GM19372 (cell line): ENCODE data around the gene TRIM17.

ENCODE experiments used
- ATAC-seq: cut with Tn5 transposase; IDR thresholded peaks from one replicate; pipeline ENCODE4 v1.9.1; 2021; ENCODE audit warnings: mild to moderate bottlenecking, low read depth, moderate library complexity; ENCODE audit not compliant: unreplicated experiment

The TRIM17 gene

DNA sequence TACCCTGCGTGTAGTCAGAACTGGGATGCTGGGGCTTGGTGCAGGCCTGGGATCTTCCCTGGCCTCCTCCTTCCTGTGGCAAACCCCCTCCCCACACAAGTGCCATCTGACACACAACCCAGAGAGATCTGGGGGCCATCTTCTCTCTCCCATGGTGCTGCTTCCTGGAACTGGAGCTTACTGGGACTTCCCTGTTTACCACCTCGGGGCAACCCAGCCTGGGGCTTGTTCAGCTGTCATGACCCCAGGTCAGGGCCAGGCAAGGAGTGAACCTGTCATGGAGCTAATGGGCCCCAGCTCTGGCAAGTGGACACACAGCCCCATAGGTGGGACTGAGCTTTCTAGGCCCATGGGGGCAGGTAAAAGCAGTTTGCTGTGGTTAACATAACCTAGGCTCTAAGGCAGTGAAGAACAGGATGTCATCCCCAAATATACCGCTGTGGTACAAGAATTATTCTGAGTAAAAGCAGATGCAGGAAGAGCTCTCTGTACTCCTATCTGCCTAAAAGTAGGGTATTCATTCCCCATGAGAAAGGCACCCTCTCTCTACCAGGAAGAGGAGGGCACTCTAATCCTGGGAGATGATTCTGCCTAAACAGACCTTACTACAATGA is 12.4 kb downstream of the TRIM17 start:
- no peak for ATAC-seq

DNA sequence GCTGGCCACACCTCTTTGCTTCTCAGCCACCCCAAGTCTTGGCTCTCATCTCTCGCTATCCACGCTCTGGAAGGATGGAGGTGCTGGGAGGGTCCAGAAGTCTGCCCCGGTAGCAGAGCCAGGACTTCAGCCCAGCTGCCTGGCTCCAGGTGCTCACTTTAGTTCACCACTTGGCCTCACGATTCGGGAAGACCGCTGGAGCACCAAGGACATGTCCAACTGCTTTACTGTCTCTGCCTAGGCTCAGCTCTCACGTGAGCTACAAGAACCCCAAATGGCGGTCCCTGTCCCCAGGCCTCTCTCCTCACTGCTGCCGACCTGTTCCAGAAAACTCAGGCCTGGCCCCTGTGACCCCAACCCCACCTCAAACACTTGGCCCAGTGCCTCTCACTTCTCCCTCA is 13.4 kb downstream of the TRIM17 start:
- ATAC-seq = no peak

DNA sequence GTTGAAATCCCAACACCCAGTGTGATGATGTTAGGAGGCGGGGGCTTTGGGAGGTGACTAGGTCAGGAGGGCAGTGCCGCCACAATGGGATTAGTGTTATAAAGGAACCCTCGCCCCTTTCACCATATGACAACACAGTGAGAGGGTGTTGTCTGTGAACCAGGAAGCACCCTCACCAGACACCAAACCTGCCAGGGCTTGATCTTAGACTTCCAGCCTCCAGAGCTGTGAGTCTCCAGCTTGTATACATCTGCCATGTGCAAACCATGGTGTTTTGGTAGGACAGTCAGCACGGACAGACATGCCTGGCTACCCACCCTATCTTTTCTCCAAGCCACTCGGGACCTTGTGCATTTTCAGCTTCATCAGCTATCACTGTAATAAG is 14.0 kb downstream of the TRIM17 start:
- no peak for ATAC-seq

DNA sequence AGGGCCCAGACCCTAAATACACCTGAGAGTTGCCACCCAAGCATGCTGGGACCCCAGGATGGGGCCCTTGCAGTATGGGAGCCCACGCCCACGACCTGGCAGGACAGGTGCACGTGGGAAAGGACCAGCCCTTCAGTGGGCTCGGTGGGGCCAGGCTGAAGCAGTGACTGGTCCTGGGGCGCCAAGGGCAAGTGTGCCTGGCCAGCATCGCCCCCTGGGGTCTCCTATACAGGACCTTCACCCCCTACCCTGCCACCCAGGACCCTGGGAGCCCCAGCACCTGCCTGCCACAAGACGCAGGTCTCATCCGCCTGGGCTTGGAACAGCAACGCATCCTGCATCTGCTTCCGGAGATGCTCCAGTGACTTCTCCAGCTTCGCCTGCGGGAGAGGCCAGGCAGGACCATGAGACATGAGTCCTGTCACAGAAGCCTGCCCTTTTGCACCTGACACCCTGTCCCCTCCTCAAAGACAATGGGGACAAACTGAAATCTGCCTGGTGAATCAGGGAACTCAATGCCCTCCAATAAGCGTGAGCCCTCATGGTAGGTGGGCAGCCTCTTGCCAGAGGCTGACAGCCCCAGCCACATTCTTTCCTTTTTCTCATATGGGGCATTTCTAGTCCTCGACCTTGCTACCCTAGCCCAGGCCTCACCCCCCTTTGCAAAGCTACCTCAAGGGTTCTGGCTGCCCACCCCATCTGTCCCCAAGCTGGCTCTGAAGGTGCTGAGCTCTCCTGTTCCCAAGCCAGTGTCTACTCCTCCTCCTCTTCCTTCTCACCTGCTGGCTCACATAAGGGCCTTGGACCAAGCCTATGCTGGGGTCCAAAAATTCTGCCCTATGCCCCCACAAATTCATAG is 14.7 kb downstream of the TRIM17 start:
- no peak for ATAC-seq

DNA sequence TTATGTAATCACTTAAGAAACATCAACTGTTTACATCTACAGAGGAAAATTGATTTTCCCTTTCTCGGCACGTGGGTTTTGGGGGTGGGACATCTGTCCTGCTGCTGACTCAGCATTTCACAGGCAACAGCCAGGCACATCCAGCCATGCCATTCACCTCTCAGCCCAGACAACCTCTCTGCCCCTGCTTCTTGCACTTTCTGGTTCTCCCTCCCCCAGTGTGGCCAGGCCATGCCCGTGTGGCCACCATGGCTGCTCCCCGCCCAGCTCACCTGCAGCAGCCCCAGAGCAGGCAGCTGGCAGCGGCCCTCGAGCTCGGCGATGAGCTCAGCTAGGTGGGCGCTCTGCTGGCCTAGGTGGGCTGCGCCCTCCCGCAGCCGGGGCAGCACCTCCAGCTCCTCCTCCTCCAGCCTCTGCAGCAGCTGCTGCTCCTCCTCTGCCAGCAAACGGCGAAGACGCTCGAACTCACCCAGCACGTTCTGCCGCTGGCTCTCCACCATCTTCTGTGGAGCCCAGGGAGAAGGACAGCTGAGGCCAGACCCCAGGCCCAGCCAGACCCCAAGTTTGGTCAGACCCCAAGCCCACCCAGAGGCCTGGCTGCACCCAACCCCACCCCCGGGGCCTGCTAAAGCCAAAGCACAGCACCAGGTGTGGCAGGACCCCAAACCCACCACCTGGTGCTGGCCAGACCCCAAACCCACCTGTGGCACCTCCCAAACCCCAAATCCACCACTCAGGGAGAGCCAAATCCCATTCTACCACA is 15.8 kb downstream of the TRIM17 start:
- ATAC-seq = no peak

DNA sequence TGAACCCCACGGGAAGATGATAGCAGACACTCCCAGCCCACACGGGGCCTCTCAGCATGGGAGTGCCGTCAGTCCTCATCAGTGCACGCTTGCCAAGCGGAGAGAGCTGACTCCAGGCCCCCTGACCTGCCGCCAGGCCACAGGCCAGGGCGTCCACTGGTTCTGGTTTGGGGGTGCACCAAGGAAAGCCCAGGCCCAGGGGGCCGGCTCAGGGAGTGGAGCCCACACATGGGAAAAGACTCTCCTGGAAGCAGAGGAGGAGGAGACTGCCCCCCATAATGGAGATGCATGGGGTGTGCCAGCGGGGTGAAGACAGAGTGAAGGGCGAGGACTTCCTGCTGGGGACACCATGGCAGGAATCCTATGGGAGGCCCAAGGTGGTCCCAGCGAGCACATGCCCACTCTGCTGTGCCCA is 16.4 kb downstream of the TRIM17 start:
- no peak for ATAC-seq

DNA sequence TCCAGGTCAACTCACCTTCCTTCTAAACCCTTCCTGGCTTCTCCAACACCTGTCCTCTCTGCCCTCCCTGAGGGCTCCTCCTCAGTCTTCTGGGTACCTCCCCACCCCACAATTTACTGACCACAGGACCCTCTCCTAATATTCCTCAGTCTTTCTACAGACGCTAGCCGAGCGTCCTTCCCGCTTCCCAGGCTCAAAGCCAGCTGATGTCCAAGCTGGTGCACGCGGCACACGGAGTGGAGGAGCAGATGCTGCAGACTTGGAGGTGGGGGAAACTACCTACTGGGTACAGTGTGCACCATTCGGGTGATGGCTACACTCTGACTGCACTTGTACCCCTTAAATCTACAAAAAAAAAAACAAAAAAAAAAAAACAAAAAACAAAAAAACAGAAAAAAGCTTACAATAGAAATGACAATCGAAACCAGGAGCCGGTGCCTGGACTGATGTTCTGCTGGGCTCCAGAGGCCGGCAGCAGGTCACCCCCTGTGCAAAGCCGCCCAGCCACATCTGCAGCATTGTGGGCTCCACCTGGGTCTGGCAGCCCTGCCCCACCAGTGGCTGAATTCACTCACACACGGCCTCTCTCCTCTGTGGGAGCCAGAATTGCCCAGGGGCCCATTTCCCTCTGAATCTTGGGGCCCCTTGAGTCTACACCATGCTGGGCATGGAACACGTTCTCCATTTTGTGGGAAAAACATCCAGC is 17.0 kb downstream of the TRIM17 start:
- no peak for ATAC-seq

DNA sequence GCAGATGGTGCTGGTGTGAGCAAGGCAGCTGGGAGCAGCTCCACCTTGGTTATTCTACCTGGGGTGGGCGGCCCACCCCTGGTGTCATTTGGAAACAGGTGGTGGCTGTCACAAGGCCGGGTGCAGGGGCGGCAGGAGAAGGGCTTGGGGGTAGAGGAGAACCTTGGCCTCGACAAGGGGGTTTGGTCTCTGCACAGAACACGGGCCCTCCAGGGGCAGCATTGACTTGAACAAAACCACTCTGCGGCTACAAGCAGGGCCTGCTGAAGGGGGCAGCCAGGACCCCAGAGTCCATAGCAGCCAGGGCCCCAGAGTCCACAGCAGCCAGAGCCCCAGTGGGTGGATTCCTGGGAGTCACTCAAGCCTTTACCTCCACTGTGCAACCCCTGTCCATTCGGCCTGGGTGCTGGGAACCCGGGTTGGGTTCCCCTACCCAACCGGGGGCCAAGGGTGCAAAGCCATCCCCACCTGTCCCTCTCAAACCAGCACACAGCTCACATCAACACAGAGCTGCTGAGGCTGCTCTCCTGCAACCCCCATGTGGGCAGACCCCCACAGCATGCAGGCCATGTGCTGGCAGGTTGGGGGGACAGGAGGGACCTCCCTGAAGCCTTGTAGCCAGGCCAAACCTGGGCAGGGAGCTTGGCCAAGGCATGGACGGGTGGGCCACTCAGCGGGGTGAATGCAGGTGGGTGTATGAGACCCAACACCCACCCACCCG is 17.8 kb downstream of the TRIM17 start:
- ATAC-seq = no peak

DNA sequence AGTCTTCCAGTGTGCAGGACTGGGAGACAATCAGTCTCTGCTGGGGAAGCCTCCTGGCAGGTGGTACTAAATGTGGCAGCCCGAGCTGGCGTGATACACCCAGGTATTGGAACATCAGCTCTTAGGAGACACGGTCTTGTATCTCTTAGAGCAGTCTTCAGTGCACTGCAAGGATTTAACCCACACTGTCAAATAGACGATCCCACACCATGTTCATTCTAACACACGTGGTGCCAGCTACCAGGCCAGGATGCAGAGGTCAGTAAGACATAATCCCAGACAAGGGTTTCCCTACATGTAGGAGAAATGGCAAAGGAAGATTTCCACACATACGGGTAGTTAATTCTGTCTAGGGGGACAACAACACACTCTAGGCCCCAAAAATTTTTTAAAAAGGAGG is 18.7 kb downstream of the TRIM17 start:
- no peak for ATAC-seq

DNA sequence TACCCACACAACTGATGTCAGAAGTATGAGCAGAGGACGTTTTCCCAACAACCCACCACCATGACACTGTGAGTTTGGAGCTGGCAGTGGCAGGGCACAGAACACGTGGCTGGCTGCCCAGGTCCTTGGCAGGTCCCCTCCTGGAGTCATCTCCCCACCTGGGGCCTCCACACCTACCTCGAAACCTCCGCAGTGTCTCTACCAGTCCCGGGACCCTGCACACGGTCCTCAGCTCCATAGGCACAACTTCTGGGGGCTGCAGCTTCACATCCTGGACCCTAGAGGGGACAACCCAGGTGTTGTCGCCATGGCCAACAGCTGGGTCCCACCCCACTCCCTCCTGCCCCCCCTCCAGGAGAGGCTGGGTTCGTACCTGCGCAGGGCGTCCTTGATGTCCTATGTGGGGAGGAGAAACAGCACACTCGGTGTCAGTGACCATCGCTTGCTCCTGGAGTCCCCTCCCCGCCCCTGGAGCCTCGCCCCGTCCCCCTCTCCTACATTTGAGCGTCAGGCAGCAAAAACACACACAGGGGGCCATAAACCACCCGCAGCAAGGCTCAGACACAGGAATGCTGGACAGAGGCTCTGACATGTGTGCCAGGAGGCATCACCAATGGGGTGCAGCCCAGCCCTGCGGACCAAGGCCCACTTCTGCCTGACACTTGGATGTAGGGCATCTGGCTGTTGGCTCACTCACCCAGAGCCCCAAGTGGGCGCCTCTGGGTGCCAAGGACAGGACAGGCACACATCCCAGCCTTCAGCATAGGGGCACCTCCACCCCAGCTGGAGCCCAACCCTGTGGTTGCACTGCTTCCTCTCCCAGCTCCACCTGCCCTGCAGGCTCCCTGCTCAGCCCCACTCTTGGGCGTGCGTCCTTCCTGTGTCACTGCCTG is 19.6 kb downstream of the TRIM17 start:
- ATAC-seq = no peak

DNA sequence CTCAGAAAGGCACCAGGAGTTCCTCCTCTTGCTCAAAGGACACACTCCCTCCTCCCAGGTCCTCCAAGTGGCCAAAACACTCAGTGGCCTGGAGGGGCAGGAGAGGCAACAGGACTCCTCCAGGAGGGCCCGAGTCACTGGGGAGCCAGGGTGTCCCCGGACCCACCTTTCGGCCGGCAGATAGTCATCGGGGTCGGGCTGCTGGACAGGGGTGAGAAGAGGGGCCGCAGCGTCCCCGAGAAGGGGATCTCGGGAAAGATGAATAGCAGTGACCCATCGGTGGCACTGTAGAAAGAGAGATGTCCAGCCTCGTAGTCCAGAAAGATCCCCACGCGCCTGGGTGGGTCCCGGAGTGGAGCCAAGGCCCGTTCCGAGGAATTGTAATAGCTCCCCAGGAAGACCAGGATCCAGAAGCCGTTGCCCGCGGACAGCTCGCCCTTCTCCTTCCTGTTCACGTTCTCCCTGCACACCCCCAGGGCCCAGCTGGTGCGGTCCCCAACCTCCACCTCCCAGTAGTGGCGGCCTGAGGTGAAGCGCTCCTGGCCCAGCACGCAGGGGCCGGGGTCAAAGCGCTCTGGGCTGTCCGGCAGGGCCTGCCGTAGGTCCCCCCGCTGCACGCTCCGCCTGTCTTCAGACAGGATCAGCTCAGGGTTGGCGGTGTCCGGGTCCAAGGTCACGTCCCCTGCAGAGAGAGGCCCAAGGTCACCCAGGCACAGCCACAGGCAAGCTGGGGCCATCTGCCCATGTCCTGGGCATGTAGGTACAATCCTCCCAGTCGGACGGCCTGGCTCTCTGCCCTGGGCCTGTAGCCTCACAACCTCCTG is 21.9 kb downstream of the TRIM17 start:
- no peak for ATAC-seq

DNA sequence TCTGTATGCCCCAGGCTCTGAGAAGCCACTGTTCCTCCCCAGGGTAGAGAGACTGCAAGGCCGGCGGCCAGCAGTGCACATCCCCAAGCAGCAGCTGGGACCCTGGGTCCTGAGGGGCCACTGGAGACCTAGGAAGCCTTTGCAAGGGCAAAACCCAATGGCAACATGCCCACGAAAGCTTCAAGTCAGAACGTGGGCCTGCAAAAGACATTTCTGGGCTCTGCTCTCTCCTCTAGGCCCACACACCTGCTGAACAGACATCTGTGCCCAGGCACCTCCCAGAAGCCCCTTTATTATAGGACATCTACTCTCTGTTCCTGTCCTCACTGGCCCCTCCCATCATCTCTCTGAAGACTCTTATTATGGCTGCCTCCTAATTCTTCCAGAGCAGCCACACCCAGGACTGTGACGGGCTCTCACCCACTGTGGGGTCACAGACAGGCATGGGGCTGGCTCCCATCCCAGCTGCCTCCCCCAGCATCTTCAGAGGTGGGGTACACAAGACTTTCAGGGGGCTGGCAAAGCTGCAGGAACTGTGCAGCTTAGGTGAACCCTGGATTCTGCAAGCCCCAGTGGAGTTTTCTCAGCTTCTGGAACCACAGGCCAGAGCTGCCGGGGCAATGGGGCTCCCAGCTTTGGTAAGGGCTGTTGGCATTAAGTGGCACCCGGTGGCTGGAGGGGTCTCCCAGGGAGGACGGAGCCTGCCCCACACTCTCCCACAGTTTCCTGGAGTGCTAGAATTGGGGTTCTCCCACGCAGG is 22.7 kb downstream of the TRIM17 start:
- no peak for ATAC-seq

DNA sequence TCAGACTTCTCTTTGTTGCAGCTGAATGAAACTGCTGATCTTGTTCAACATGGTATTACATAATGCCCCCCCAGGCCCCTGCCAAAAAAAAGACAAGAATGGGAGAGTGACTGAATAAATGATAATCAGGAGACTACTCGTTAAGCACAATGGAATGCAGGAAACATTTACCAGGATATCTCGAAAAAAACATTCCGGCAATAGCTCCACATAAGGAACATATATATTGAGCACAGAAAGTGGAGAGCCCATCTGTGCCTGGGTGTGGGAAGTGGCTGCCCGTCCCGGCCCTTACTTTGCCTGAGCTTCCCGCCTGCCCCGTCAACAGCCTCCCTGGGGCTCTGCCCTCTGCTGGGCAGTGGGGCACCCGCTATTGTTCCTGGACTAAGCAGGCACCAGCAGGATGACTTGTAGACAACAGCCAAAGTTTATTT is 23.4 kb downstream of the TRIM17 start:
- ATAC-seq = no peak

DNA sequence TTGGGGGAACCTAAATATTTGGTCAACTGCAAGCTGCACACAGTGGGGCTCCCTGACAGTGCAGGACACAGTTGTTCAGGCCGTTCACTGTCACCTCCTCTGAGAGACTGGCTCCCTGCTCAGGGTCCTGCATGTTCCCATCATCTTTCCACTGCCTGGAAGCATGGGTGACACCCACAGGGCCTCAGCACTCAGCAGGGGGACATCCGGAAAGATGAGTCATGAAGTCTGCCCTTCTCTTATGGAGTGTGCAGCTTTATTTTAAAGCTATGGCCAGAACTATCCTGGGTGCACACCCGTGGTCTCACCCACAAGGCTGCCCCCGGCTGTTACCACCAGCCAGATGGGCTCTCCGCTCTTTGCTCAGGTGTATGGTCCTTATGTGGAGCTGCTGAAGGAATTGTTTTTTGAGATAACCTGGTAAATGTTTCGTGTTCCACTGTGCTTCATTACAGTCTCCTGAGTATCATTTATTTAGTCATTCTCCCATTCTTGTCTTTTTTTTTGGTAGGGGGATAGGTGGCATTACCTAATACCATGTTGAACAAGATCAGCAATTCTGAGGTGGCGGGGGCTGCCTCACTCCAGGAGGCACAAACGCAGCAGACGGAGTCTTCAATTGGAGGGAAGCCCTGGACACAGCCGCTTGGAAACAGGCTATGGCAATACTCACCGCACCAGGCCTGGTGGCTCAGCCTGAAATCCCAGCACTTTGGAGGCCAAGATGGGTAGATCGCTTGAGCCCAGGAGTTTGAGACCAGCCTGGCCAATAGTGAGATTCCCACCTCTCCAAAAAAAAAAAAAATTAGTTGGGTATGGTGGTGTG is 24.3 kb downstream of the TRIM17 start:
- no peak for ATAC-seq

DNA sequence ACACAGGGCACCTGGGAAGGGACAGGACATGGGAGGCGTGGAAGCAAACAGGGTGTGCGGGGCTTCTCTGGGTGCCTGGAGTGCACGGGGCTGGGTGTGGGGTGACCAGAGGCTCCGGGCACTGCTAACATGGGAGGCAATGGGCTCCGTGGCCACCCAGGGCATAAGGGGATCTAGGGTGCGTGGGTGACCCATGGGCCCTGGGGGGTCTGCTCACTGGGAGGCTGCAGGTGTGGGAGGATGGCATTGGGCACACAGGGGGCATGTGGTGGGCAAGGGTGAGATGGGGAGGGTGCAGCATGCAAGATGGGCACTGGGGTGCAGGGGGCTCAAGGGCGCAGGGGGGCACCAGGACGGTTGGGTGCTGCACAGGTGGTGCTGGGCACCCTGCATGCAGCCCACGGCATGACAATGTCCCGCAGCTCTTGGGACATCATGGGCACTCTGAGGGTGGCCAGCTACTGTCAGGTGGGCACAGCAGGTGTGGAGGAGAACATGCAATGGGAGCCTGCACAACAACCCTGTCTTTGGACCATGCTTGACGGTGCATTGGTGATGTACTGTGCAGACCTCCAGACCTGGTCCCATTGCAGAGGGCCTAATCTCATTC is 25.1 kb downstream of the TRIM17 start:
- no peak for ATAC-seq

DNA sequence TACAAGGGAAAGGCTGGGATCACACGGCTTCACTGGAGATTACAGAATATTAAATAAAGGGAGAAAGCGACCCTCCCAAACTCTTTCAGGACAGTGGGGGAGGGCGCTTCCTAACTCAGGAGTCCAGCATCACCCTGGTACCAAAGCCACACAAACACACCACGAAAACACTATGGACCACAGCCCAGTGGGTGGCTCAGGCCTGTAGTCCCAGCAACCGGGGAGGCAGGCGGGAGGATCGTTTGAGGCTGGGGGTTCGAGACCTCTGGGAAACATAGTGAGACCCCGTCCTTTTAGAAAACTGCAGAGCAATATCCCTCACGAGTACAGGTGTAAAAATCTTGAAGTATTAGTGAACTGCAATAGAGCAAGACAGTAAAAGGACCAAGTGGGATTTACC is 26.0 kb downstream of the TRIM17 start:
- ATAC-seq = no peak
